BE2C (cell line): ENCODE measurements around the gene SCAI. TPM values are rescaled to one million over a fixed set of nuclear protein-coding genes. Genes with fewer than 3 reads are reported as not detected.

Source experiments
- DNase-seq: peaks from one replicate; pipeline ENCODE4 v3.0.0-alpha.2; 2020
- H3K27me3 ChIP-seq: fragments of 250-450 bp; sonication (Bioruptor Pico); 2 replicates; pipeline ENCODE4 v1.5.1; 2020; ENCODE audit warnings: mild to moderate bottlenecking
- H3K36me3 ChIP-seq: fragments of 250-450 bp; sonication (Bioruptor Pico); 2 replicates; pipeline ENCODE4 v1.5.1; 2020; ENCODE audit warnings: mild to moderate bottlenecking
- H3K4me1 ChIP-seq: fragments of 250-450 bp; sonication (Bioruptor Pico); 2 replicates; pipeline ENCODE4 v1.5.1; 2020
- H3K4me3 ChIP-seq: 2 replicates; pipeline ENCODE4 v1.5.1; 2011; ENCODE audit warnings: low read depth, low read length
- H3K9me3 ChIP-seq: fragments of 250-450 bp; sonication (Bioruptor Pico); 2 replicates; pipeline ENCODE4 v1.5.1; 2020
- polyA plus RNA-seq: library from polyadenylated mRNA; unstranded; fragments of >200 nt; gene quantifications from one replicate; pipeline ENCODE4 v1.2.1, GENCODE V29; 2012; ENCODE audit warnings: low read depth, missing spikeins; ENCODE audit not compliant: insufficient read length, insufficient read depth
- TF ChIP-seq, protein P1 (sequence below): IDR thresholded peaks from 2 replicates; pipeline ENCODE4 v1.5.1; 2012; ENCODE audit warnings: mild to moderate bottlenecking, low read depth, low read length

Gene SCAI
- polyA plus RNA-seq = 2.4 TPM

DNA sequence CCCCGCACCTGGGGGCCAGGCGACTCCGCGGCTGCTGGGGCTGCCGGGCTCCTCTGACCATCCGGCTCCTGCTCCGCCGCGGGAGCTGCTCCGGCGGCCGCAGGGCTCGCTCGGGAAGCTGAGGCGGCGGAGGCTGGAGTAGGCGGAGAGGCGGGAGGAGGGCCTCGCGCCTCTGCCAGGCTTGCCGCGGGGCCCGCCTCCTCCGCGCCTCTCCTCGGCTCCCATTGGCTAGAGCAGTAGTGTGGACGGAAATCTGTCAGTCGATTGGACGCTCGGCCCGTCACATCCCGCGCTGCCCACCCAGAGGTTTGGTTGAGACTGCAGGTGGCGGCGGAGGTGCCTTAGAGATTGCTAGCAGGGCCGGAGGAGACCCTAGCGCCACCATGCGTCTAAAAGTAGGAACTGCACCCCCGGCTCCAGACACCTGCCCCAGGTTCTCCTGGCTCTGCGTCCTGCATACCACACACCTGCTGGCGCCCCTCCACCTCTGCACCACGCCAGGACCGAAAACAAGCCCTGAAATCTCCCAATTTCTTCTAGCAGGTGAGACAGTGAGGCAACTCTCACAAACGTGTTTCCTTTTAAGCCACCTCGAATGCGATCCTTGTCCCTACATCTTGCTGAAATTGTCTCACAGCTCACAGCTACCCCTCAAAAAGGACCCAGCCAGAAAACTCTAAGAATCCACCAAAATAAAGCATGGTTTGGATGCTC is at the start of gene SCAI:
Gene SCAI (minus strand): TSS at position 152 of the 714 bp plus-strand sequence. CDS start 91 bp downstream, at position 61.
- Histone ChIP-seq H3K9me3 (no peaks in the 10 kb centered on the region), H3K27me3 (no peaks in the 10 kb centered on the region), H3K4me3 (peak within 1 kb of the TSS; percentile 63), H3K36me3 (peaks cover 10% of the 10 kb centered on the region), H3K4me1 (peaks cover 3% of the 10 kb centered on the region; the same call in 1 of the 2 replicates)
- TF ChIP-seq, protein P1, sequence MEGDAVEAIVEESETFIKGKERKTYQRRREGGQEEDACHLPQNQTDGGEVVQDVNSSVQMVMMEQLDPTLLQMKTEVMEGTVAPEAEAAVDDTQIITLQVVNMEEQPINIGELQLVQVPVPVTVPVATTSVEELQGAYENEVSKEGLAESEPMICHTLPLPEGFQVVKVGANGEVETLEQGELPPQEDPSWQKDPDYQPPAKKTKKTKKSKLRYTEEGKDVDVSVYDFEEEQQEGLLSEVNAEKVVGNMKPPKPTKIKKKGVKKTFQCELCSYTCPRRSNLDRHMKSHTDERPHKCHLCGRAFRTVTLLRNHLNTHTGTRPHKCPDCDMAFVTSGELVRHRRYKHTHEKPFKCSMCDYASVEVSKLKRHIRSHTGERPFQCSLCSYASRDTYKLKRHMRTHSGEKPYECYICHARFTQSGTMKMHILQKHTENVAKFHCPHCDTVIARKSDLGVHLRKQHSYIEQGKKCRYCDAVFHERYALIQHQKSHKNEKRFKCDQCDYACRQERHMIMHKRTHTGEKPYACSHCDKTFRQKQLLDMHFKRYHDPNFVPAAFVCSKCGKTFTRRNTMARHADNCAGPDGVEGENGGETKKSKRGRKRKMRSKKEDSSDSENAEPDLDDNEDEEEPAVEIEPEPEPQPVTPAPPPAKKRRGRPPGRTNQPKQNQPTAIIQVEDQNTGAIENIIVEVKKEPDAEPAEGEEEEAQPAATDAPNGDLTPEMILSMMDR = peak; percentile 97
- DNase-seq = peak; percentile 99

DNA sequence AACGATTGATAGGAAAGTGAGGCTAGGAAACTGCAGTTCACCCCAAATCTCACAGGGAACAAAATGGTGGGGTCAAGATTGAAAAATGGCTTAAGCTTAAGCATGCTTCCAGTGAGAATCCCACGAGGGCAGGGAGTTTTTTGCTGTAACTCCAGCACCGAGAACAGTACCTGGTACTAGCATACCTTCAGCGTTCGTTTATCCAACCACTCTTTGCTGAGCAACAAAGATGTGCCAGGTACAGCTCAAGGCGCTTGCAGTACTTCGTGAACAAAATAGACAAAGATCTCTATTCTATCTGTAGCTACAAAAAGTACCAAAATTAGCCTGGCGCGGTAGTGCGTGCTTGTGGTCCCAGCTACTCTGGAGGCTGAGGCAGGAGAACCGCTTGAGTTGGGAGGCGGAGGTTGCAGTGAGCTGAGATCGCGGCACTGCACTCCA is 47.1 kb upstream of the SCAI start:
- no peaks in the 10 kb centered on the region for H3K4me1 ChIP-seq
- no peaks in the 10 kb centered on the region for H3K27me3 ChIP-seq
- H3K4me3 ChIP-seq = peak overlapping the region; percentile 89
- H3K9me3 ChIP-seq = no peaks in the 10 kb centered on the region
- DNase-seq = no peak
- 0 out of 2 replicates have a peak, but pooled peaks cover 4% of the 10 kb centered on the region for H3K36me3 ChIP-seq
- TF ChIP-seq, protein P1 = no peak

DNA sequence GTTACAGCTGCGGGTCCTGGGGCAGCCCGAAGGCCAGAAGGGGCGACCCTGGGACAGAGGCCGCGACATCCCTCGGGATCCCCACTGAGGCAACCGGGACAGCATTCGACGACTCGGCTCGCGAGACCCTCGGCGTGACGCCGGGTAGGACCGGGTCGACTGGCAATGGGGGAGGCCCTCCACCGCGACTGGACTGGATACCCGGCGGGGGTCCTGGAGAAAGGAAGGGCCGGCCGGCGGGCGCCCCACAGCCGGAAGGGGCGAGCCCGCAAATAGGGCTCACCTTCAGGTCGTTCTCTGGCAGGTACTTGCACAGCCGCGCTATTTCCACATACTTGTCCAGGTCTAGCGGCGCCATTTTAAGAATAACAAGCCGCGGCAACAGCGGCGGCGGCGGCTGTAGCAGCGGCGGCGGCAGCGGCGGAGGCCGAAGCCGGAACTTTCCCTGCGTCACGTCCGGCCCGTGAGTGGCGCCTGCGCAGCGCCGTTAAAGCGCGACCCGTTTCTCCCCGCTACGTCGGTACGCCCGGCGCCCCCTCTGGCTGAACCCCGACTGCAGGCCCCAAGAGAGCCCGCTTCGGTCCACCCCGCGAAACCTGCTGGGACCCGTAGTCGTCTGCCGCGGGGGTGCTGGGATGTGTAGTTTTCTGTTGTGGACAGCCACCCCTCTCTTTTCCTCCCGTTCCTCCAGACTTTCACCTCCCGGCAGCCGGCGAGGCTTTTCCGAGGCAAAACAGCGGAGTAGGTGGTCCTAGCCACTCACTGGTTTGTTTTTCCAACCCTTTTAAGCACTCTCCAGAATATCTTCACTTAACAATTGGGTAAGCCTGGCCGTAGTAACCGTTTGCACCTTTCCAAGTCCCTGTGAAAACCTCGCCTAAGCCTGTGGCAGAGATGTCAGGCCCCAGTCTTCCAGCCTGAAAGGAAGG is 46.3 kb upstream of the SCAI start, which contains the start of gene PPP6C:
Gene PPP6C (minus strand): TSS at position 443 of the 929 bp plus-strand sequence. CDS start 85 bp downstream, at position 358.
- peak; percentile 96 for DNase-seq
- H3K4me3 ChIP-seq = peak within 1 kb of the TSS; percentile 89
- 0 out of 2 replicates have a peak, but pooled peaks cover 4% of the 10 kb centered on the region for H3K36me3 ChIP-seq
- H3K27me3 ChIP-seq = no peaks in the 10 kb centered on the region
- no peaks in the 10 kb centered on the region for H3K4me1 ChIP-seq
- H3K9me3 ChIP-seq = no peaks in the 10 kb centered on the region
- TF ChIP-seq, protein P1 = peak; percentile 54

DNA sequence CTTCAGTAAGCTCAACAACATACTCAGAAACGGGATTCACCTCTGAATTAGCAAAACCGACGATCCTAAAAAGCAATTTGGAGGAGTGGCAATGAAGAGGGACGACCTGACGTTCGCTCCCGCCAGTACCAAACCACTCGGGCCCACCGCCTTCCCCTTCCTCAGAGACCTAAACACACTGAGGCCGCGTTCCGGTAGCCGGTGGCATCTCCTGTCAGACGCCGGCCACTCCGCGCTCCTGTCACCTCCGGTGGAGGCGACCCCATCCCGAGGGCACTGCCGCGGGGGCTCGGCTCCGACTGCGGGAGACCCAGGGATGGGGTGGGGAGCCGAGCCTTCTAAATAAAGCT is 45.7 kb upstream of the SCAI start:
- peak; percentile 35 for DNase-seq
- H3K4me1 ChIP-seq = no peaks in the 10 kb centered on the region
- H3K9me3 ChIP-seq = no peaks in the 10 kb centered on the region
- 0 out of 2 replicates have a peak, but pooled peaks cover 4% of the 10 kb centered on the region for H3K36me3 ChIP-seq
- no peaks in the 10 kb centered on the region for H3K27me3 ChIP-seq
- peak overlapping the region; percentile 89 for H3K4me3 ChIP-seq
- TF ChIP-seq, protein P1 = no peak

DNA sequence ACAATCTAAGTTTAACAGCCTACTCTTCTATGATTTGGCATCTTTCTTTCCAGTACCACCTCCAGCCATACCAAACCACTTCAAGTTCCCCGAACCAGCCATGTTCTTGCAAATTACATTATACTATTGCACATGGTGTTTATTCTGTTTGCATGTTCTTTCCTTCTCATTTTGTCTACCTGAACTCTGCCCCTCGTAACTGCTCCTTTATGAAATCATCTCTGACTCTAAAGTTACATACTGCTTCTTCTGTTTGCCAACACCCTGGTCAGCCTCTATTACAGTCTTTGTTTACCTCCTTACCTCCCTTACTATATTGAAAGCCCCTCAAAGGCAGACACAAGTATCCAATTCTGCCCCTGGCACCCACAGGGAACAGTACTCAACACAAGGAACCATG is 40.2 kb upstream of the SCAI start:
- Histone ChIP-seq H3K4me3 (no peak overlapping the region), H3K36me3 (no peaks in the 10 kb centered on the region), H3K4me1 (no peaks in the 10 kb centered on the region), H3K9me3 (no peaks in the 10 kb centered on the region), H3K27me3 (no peaks in the 10 kb centered on the region)
- DNase-seq = no peak
- TF ChIP-seq, protein P1 = no peak
